Hepatocyte (in vitro differentiated cells): Measurements from ENCODE around the gene SPSB3. TPM values are rescaled to one million over a fixed set of nuclear protein-coding genes. Genes with fewer than 3 reads are reported as not detected.

Experiments used
- DNase-seq: peaks from one replicate; pipeline ENCODE4 v3.0.0-alpha.2; 2016; ENCODE audit warnings: low spot score
- H2AFZ ChIP-seq: fragments of 200-600 bp; sonication (generic); 2 replicates; pipeline ENCODE4 v1.6.0; 2016; ENCODE audit warnings: antibody characterized with exemption, mild to moderate bottlenecking
- H3K27ac ChIP-seq: fragments of 200-600 bp; sonication (generic); 2 replicates; pipeline ENCODE4 v1.5.1; 2016; ENCODE audit warnings: mild to moderate bottlenecking
- H3K27me3 ChIP-seq: fragments of 200-600 bp; sonication (generic); 2 replicates; pipeline ENCODE4 v1.6.1; 2016
- H3K36me3 ChIP-seq: fragments of 200-600 bp; sonication (generic); replicated peaks from 2 replicates; pipeline ENCODE4 v1.5.1; 2016; ENCODE audit warnings: low read depth; ENCODE audit not compliant: insufficient read depth
- H3K4me1 ChIP-seq: fragments of 200-600 bp; sonication (generic); 2 replicates; pipeline ENCODE4 v1.5.1; 2016; ENCODE audit warnings: mild to moderate bottlenecking, moderate library complexity; ENCODE audit not compliant: insufficient read depth
- H3K4me2 ChIP-seq: fragments of 200-600 bp; sonication (generic); 2 replicates; pipeline ENCODE4 v1.6.0; 2016
- H3K4me3 ChIP-seq: fragments of 200-600 bp; sonication (generic); 2 replicates; pipeline ENCODE4 v1.5.1; 2016; ENCODE audit warnings: mild to moderate bottlenecking
- H3K79me2 ChIP-seq: fragments of 200-600 bp; sonication (generic); 2 replicates; pipeline ENCODE4 v1.6.0; 2017; ENCODE audit warnings: mild to moderate bottlenecking
- H3K9me2 ChIP-seq: fragments of 200-600 bp; sonication (generic); replicated peaks from 2 replicates; pipeline ENCODE4 v1.6.0; 2017; ENCODE audit warnings: mild to moderate bottlenecking; ENCODE audit not compliant: insufficient read depth
- H3K9me3 ChIP-seq: fragments of 200-600 bp; sonication (generic); 2 replicates; pipeline ENCODE4 v1.5.1; 2016; ENCODE audit warnings: low read depth, mild to moderate bottlenecking
- H4K20me1 ChIP-seq: fragments of 200-600 bp; sonication (generic); 2 replicates; pipeline ENCODE4 v1.6.0; 2016; ENCODE audit warnings: mild to moderate bottlenecking; ENCODE audit not compliant: insufficient read depth, poor library complexity, severe bottlenecking
- EZH2 ChIP-seq: fragments of 200-600 bp; sonication (generic); IDR thresholded peaks from 2 replicates; pipeline ENCODE4 v1.6.1; 2016; ENCODE audit warnings: antibody characterized with exemption, mild to moderate bottlenecking, borderline replicate concordance
- EZH2phosphoT487 ChIP-seq: fragments of 200-600 bp; sonication (generic); IDR thresholded peaks from one replicate; pipeline ENCODE4 v1.6.1; 2018; ENCODE audit warnings: antibody characterized with exemption, mild to moderate bottlenecking, low read depth, moderate library complexity; ENCODE audit not compliant: unreplicated experiment, severe bottlenecking
- WGBS: methylation state at CpG from one replicate; pipeline ENCODE4 v1.1.6; 2016; ENCODE audit warnings: low lambda C conversion rate; ENCODE audit errors: missing lambda C conversion rate; 5-methylcytosine and 5-hydroxymethylcytosine counted together
- polyA plus RNA-seq: library from polyadenylated mRNA; unstranded; fragments of >200 nt; fragmentation: Nextera tagmentation; extraction: Ambion mirVana; gene quantifications from 2 replicates; pipeline ENCODE4 v1.2.1, GENCODE V29; 2016
- total RNA-seq: library from RNA; depleted of rRNA; stranded (reverse); fragments of >200 nt; gene quantifications from 2 replicates; pipeline ENCODE4 v1.2.3, GENCODE V29; 2014
- TF ChIP-seq, protein P1 (sequence below): fragments of 200-600 bp; sonication (generic); IDR thresholded peaks from 2 replicates; pipeline ENCODE4 v1.5.1; 2016; ENCODE audit warnings: antibody characterized with exemption, mild to moderate bottlenecking; ENCODE audit not compliant: poor library complexity

The SPSB3 gene
- total and polyA plus RNA-seq, 2 experiments from 2014 or later = 38.8 to 64.6 TPM

- TF ChIP-seq EZH2phosphoT487 (no peak), EZH2 (no peak)
- TF ChIP-seq, protein P1, sequence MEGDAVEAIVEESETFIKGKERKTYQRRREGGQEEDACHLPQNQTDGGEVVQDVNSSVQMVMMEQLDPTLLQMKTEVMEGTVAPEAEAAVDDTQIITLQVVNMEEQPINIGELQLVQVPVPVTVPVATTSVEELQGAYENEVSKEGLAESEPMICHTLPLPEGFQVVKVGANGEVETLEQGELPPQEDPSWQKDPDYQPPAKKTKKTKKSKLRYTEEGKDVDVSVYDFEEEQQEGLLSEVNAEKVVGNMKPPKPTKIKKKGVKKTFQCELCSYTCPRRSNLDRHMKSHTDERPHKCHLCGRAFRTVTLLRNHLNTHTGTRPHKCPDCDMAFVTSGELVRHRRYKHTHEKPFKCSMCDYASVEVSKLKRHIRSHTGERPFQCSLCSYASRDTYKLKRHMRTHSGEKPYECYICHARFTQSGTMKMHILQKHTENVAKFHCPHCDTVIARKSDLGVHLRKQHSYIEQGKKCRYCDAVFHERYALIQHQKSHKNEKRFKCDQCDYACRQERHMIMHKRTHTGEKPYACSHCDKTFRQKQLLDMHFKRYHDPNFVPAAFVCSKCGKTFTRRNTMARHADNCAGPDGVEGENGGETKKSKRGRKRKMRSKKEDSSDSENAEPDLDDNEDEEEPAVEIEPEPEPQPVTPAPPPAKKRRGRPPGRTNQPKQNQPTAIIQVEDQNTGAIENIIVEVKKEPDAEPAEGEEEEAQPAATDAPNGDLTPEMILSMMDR = no peak
Observed at GRCh38 chr16:1762879-1763520, 19.4 kb downstream of the SPSB3 start.

GRCh38 chr16:1762196-1762878 is 20.0 kb downstream of the SPSB3 start:
- H2AFZ ChIP-seq = no peak overlapping the region
- no peak for TF ChIP-seq EZH2phosphoT487
- no peak for TF ChIP-seq EZH2
- TF ChIP-seq, protein P1 = no peak
- no peaks in the 10 kb centered on the region for H3K27me3 ChIP-seq
- no peak for DNase-seq
- no peak overlapping the region for H3K4me2 ChIP-seq
- H3K9me3 ChIP-seq = no peaks in the 10 kb centered on the region
- peaks cover 8% of the 10 kb centered on the region for H3K4me1 ChIP-seq
- H3K4me3 ChIP-seq = no peak overlapping the region
- H3K9me2 ChIP-seq = no peaks in the 10 kb centered on the region
- H4K20me1 ChIP-seq = peaks cover 3% of the 10 kb centered on the region
- 96% methylated on average over 27 of the region's 30 CpGs for WGBS
- H3K79me2 ChIP-seq = no peaks in the 10 kb centered on the region
- no peak overlapping the region for H3K27ac ChIP-seq
- no peaks in the 10 kb centered on the region for H3K36me3 ChIP-seq

More at GRCh38 chr16:1762879-1763520, 19.4 kb downstream of the SPSB3 start:
- peaks cover 2% of the 10 kb centered on the region for H3K4me1 ChIP-seq
- no peak overlapping the region for H3K27ac ChIP-seq
- H3K4me2 ChIP-seq = no peak overlapping the region
- H3K36me3 ChIP-seq = no peaks in the 10 kb centered on the region
- no peak for DNase-seq
- peaks cover 3% of the 10 kb centered on the region for H4K20me1 ChIP-seq
- H3K9me2 ChIP-seq = no peaks in the 10 kb centered on the region
- no peaks in the 10 kb centered on the region for H3K27me3 ChIP-seq
- H2AFZ ChIP-seq = no peak overlapping the region
- WGBS = 92% methylated on average over 22 of the region's 24 CpGs
- no peak overlapping the region for H3K4me3 ChIP-seq
- H3K79me2 ChIP-seq = no peaks in the 10 kb centered on the region
- H3K9me3 ChIP-seq = no peaks in the 10 kb centered on the region

DNA sequence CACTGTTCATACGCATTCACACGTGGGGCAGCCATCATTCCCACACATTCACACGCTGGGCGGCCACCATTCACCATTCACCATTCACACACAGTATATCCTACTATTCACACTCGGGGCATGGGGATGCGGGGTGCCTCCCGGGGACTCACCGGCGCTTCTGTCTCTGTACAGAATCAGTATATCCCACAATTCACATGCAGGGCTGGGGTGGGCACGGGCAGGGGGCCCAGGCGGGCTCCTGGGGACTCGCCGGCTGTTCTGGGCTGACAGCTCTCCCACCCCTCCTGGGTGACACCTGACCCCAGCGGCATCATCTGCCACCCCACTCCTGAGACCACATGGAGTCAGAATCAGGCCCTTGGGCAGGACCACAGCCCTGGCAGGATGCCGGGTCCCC is 20.6 kb downstream of the SPSB3 start:
- Histone ChIP-seq H3K36me3 (no peaks in the 10 kb centered on the region), H3K27me3 (no peaks in the 10 kb centered on the region), H3K79me2 (no peaks in the 10 kb centered on the region), H4K20me1 (peaks cover 3% of the 10 kb centered on the region), H2AFZ (no peak overlapping the region), H3K4me2 (no peak overlapping the region), H3K9me3 (no peaks in the 10 kb centered on the region), H3K9me2 (no peaks in the 10 kb centered on the region), H3K4me3 (no peak overlapping the region), H3K4me1 (peaks cover 9% of the 10 kb centered on the region), H3K27ac (no peak overlapping the region)
- 94% methylated on average over 11 of the region's 15 CpGs for WGBS
- TF ChIP-seq EZH2 = no peak
- TF ChIP-seq, protein P1 = no peak
- no peak for TF ChIP-seq EZH2phosphoT487
- no peak for DNase-seq
